RCC 7860 (cell line): ENCODE data around the gene C17orf100.

Source experiments
- DNase-seq: peaks from one replicate; pipeline ENCODE4 v3.0.0-alpha.2; 2015; ENCODE audit warnings: low spot score
- FAIRE-seq: peaks from 2 replicates; lab custom pipeline; 2012; peaks lifted over from hg19 to GRCh38; lab: Jason Lieb, UNC

The C17orf100 gene

DNA sequence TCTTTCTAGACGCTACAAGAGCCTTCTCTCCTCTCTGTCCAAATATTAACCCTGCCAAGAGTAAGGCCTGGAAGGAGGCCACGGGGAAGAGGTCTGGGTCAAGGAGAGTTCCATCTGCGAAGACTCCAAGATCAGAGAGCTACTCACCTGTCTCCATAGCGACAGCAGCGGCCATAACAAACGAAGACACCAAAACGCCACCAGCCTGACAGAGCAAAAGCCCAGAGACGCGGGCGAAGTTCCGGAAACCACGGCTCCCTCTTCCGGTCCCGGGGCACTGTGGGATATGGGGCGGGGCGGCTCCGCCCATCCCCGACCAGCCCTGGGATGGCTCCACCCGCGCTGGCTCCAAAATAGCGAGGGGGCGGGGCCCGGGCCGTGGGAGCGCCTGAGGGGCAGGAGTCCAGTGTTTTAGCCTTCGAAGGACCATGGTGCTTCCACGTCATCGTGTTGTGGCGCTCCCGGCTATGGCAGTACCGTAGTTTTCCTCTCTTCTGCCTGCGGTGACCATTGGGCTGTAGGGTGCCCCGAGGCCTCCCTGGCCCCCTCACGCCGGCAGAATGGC lies at the start of gene C17orf100, which contains the start of gene MED31:
C17orf100 (plus strand) TSS at position 409 of the 565 bp plus-strand sequence; CDS start at position 561, 152 bp downstream.
MED31 (minus strand) TSS at position 252 of the 565 bp plus-strand sequence; CDS start at position 175, 77 bp downstream.
- FAIRE-seq (no peak), DNase-seq (peak; percentile 85)

DNA sequence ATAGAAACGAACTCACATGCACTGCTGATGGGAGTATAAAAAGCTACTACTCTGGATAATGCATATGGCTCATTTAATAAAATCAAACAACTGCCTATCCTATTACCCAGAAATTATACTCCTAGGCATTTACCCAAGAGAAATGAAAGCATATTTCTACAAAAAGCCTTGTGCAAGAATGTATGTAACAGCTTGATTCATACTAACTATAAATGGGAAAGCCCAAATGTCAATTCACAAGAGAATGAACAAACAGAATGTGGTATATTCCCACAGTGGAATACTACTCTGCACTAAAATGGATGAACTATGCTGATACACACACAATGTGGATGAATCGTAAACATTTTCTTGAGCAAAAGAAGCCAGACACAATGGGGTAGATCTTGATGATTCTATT lies 49.4 kb upstream of the C17orf100 start:
- no peak for DNase-seq
- no peak for FAIRE-seq

DNA sequence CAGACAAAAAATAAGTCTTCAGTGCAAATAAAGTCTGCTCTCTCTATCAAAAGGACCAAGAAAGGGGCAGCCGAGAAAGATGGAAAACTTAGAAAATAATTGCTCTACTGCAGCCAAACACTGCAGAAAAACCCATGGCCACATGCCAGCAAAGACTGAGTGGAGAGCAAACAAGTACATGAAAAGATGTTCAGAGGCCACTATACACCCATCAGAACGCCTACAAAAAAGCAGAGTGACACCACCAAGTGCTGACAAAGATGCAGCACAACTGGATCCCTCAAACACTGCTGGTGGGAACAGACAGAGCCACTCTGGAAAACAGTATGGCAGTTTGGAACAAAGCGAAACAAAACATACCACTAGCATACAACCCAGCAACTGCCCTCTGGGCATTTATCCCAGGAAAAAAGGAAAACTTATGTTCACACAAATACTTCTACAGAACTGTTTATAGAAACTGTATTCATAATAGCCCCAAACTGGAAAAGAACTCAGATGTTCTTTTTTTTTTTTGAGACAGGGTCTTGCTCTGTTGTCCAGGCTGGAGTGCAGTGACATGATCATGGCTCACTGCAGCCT lies 47.7 kb upstream of the C17orf100 start:
- FAIRE-seq (no peak), DNase-seq (no peak)

GRCh38 chr17:6605142-6605541 lies 46.4 kb upstream of the C17orf100 start:
- no peak for FAIRE-seq
- DNase-seq: no peak

- FAIRE-seq: peak; percentile 66
- peak; percentile 70 for DNase-seq
These were observed 43.2 kb upstream of the C17orf100 start for GRCh38 chr17:6608321-6608720.

GRCh38 chr17:6610011-6610410 lies 41.6 kb upstream of the C17orf100 start:
- FAIRE-seq: no peak
- DNase-seq: no peak

- DNase-seq (no peak), FAIRE-seq (no peak)
These were observed 40.3 kb upstream of the C17orf100 start for GRCh38 chr17:6611231-6611630.

DNA sequence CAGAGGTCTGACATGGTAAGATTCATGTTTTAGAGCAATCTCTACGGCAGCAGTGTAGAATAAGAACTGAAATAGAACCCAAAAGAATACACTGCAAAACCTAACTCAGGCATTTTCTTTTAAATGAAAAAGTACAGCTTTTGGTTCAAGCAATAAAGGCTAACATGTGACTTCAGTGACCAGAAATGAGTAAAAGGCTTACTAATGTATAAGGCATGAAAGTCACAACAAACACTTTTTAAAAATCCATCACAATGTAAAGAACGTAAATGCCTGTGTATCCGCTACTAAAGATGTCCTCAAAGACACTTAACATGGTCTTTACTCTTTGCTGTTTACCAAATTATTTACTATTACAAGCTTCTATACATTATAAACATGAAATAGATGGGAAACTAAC lies 27.6 kb upstream of the C17orf100 start:
- DNase-seq: no peak
- no peak for FAIRE-seq

GRCh38 chr17:6626616-6627015 lies 24.9 kb upstream of the C17orf100 start:
- no peak for DNase-seq
- FAIRE-seq: no peak

DNA sequence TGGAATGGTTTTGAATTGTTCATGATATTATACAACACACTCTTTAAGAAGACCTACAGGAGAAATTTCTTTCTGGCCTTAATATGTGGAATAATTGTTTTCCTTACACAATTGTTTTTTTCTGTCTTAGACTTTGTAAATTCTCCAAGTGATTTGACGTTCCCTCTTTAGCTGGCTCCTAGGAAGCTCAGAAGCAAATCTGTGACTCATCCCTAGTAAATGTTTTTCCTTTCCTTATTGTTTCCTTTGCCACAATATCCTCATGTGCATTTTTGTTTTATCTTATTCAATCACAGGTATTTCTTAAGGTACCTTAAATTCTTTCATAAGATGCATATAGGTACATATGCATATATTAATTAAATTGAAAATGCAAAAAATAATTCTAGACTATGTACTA lies 24.5 kb upstream of the C17orf100 start:
- FAIRE-seq (no peak), DNase-seq (no peak)

- no peak for DNase-seq
- FAIRE-seq: no peak
These were observed 21.2 kb upstream of the C17orf100 start for GRCh38 chr17:6630390-6630789.

GRCh38 chr17:6632530-6632929 lies 19.0 kb upstream of the C17orf100 start:
- no peak for DNase-seq
- FAIRE-seq: no peak

- FAIRE-seq (no peak), DNase-seq (no peak)
These were observed 18.3 kb upstream of the C17orf100 start for GRCh38 chr17:6633263-6633662.

- FAIRE-seq: no peak
- no peak for DNase-seq
These were observed 15.5 kb upstream of the C17orf100 start for GRCh38 chr17:6636105-6636504.

GRCh38 chr17:6636616-6637457 lies 14.7 kb upstream of the C17orf100 start:
- FAIRE-seq (no peak), DNase-seq (no peak)

GRCh38 chr17:6637458-6637840 lies 14.1 kb upstream of the C17orf100 start:
- no peak for DNase-seq
- FAIRE-seq: no peak

DNA sequence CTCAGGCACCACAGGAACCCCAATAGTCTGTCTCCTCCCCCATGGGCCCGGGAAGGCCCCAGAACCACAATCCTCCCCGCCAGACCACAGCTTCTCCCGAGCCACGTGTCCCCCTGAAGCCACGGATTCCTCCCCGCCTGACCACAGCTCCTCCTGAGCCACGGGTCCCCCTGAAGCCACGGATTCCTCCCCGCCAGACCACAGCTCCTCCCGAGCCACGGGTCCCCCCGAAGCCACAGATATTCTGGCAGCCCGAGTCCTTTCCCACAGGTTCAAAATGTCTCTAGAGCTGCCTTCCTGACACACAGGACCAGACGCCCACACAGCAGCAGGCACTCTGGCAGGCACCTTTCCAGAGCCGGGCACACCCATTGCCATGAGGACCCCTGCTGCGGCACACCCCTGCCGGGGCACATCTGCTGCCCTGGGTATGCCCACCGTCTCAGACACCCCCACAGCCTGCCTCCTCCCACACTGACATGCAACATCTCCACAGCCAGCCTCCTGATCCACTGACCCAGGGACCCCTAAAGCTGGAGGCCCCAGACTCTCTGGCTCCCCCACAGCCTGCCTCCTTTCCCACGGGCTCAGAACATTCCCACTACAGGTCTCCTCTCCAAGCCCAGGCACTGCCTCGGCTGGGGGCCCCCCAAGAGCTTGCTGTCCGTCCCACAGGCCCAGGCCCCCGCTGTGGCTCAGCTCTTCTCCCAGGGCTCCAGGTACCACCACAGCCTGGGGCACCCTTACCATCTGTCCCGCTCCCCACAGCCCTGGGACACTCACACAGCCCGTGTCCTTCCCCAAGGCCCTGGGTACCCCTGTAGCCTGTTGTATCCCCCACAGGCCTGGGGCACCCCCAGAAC lies 13.3 kb upstream of the C17orf100 start:
- DNase-seq (no peak), FAIRE-seq (no peak)

DNA sequence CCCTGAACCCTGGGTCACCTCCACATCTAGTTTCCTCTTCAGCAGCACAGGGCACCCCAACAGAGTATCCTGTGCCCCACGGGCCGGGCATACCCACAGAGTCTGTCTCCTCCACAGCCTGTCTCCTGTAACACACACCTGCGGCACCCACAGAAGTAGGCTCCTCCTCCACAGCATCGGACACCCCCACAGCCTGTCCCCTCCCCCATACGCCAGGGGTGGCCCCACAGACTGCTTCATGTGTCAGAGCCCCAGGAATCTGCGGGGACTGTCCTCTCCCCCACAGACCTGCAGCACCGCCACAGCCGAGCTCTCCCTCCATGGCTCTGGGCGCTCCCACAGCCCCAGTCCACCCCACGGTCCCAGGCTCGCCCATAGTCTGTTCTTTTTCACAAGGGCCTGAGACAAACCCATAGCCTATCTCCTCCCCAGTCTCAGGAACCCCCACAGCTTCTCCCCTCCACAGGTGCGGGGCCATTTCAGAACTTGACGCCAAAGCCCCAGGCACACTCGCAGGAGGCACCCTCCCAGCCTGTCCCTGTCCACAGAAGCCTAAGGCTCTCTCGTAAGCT lies 12.5 kb upstream of the C17orf100 start:
- no peak for FAIRE-seq
- DNase-seq: no peak

DNA sequence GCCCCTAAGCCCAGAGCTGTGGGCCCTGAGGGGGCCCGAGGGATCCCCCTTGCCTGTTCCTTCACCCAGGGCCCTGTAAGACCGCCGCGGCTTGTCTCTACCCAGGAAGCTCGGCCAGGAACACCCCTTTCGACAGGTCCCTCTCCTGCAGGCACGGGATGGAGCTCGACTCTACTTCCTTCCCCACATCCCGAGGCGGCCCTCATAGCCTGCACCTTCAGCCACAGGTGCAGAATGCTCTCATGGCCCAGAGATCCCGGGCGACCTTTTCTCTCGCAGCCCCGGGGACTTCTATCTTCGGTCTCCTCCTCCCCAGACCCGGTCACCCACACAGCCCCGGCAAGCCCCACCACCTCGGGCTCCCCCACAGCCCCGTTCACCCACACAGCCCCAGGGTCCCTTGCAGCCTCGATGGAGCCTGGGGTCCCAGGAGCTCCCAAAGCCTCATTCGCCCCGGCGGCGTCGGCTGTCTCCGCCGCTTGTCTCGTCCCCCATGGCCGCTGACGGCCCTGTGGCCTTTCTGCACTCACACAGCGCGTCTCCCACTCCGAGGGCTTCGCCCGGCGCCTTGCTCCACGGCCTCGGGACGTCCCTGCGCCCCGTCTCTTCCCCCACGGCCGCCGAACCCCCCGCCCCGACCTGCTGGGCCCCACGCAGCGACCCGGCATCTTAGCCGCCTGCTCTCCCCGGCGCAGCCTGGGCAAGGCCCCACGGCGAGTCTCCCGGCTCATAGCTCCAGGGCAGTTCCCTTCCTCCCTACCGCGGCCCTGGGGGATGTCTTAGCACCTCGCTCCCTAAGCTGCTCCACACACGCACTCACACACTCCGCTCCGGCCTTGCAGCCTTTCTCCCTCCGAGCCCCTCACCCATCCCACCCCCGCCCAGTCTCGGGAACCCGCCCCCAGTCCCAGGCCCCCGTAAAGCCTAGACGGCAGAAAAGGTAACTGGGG lies 11.7 kb upstream of the C17orf100 start:
- DNase-seq: no peak
- no peak for FAIRE-seq
